Keratinocyte (primary cell): ENCODE measurements around the gene ORC2. TPM values are rescaled to one million over a fixed set of nuclear protein-coding genes. Genes with fewer than 3 reads are reported as not detected.

Experiments used
- DNase-seq: peaks from one replicate; pipeline ENCODE4 v3.0.0-alpha.2; 2011; ENCODE audit warnings: low read depth, missing footprints, low spot score
- FAIRE-seq: peaks from 2 replicates; lab custom pipeline; 2011; peaks lifted over from hg19 to GRCh38; lab: Jason Lieb, UNC
- H2AFZ ChIP-seq: 2 replicates; pipeline ENCODE4 v1.6.0; 2012; ENCODE audit warnings: low read length, control low read depth, inconsistent platforms; ENCODE audit not compliant: control insufficient read depth
- H3K27ac ChIP-seq: 2 replicates; pipeline ENCODE4 v1.5.1; 2011; ENCODE audit warnings: low read length; ENCODE audit not compliant: control insufficient read depth, insufficient read depth
- H3K27me3 ChIP-seq: 3 replicates; pipeline ENCODE4 v1.6.0; 2011; ENCODE audit warnings: low read length; ENCODE audit not compliant: control insufficient read depth, insufficient read depth; ENCODE audit errors: extremely low read depth
- H3K36me3 ChIP-seq, 2 experiments: 2 replicates in 1 of 2; 3 replicates in 1 of 2; pipeline ENCODE4 v1.5.1; 2011; ENCODE audit warnings: low read length in 2 of 2, mild to moderate bottlenecking in 1 of 2; ENCODE audit not compliant: control insufficient read depth in 2 of 2, insufficient read depth in 2 of 2; ENCODE audit errors: extremely low read depth in 1 of 2
- H3K4me1 ChIP-seq: 3 replicates; pipeline ENCODE4 v1.5.1; 2011; ENCODE audit warnings: low read length; ENCODE audit not compliant: control insufficient read depth, insufficient read depth; ENCODE audit errors: extremely low read depth
- H3K4me2 ChIP-seq: 3 replicates; pipeline ENCODE4 v1.6.0; 2011; ENCODE audit warnings: low read depth, low read length; ENCODE audit not compliant: control insufficient read depth, insufficient read depth; ENCODE audit errors: extremely low read depth
- H3K4me3 ChIP-seq, 3 experiments: fragments of 200-600 bp in 1 of 3; sonication (generic) in 1 of 3; 2 replicates in 2 of 3; 3 replicates in 1 of 3; pipeline ENCODE4 v1.5.1; 2011 to 2016; ENCODE audit warnings: low read length in 3 of 3, mild to moderate bottlenecking in 3 of 3, control low read depth in 2 of 3, inconsistent platforms in 1 of 3, low read depth in 1 of 3, mixed read lengths in 1 of 3, mixed run types in 1 of 3, moderate library complexity in 1 of 3; ENCODE audit not compliant: control insufficient read depth in 2 of 3, insufficient read depth in 2 of 3; ENCODE audit errors: extremely low read depth in 1 of 3
- H3K79me2 ChIP-seq: 2 replicates; pipeline ENCODE4 v1.6.0; 2012; ENCODE audit warnings: low read length; ENCODE audit not compliant: control insufficient read depth, insufficient read depth
- H3K9ac ChIP-seq: 3 replicates; pipeline ENCODE4 v1.6.0; 2011; ENCODE audit warnings: low read length; ENCODE audit not compliant: control insufficient read depth, insufficient read depth; ENCODE audit errors: extremely low read depth
- H3K9me1 ChIP-seq: 3 replicates; pipeline ENCODE4 v1.6.0; 2011; ENCODE audit warnings: low read length; ENCODE audit not compliant: control insufficient read depth, insufficient read depth; ENCODE audit errors: extremely low read depth
- H3K9me3 ChIP-seq: 2 replicates; pipeline ENCODE4 v1.5.1; 2012; ENCODE audit warnings: low read depth, low read length; ENCODE audit not compliant: control insufficient read depth
- H4K20me1 ChIP-seq: 3 replicates; pipeline ENCODE4 v1.6.0; 2011; ENCODE audit warnings: low read length; ENCODE audit not compliant: control insufficient read depth, insufficient read depth; ENCODE audit errors: extremely low read depth
- EZH2 ChIP-seq: IDR thresholded peaks from one replicate; pipeline ENCODE4 v1.6.1; 2012; ENCODE audit warnings: inconsistent platforms, mild to moderate bottlenecking, low read length, moderate library complexity
- dilution Hi-C: fragments of 300-500 bp; cut with MboI; formaldehyde crosslinking; loops from one replicate; pipeline ENCODE4 v1.7.0; 2020; ENCODE audit warnings: low sequenced_read_pairs; ENCODE audit not compliant: extremely low pct_ligation_motif_present
- polyA plus RNA-seq, 5 experiments: library from polyadenylated mRNA; depleted of rRNA in 3 of 5; stranded (reverse) in 3 of 5; stranded (forward) in 1 of 5; unstranded in 1 of 5; fragments of >200 nt; gene quantifications; 1 replicate in 1 of 5; 2 replicates in 3 of 5; 3 replicates in 1 of 5; pipeline versions ENCODE4 v1.2.1 to v1.2.3, GENCODE V29; 2011 to 2012; ENCODE audit warnings: missing spikeins in 2 of 5, low read depth in 1 of 5, low replicate concordance in 1 of 5
- TF ChIP-seq, protein P1 (sequence below), 3 experiments: IDR thresholded peaks in 1 of 3; conservative IDR thresholded peaks in 1 of 3; optimal IDR thresholded peaks in 1 of 3; 2 replicates in 2 of 3; 3 replicates in 1 of 3; pipeline versions ENCODE3 to v1.5.1; 2011; ENCODE audit warnings: low read length in 3 of 3, mild to moderate bottlenecking in 3 of 3, moderate library complexity in 2 of 3, control low read depth in 1 of 3, inconsistent platforms in 1 of 3; ENCODE audit not compliant: insufficient read depth in 2 of 3; ENCODE audit errors: extremely low read depth in 1 of 3

ORC2 gene
- polyA plus RNA-seq, 1 donor (not counting 4 experiments of a cell fraction or from before 2014, with no cell fraction given): 13.5 TPM

DNA sequence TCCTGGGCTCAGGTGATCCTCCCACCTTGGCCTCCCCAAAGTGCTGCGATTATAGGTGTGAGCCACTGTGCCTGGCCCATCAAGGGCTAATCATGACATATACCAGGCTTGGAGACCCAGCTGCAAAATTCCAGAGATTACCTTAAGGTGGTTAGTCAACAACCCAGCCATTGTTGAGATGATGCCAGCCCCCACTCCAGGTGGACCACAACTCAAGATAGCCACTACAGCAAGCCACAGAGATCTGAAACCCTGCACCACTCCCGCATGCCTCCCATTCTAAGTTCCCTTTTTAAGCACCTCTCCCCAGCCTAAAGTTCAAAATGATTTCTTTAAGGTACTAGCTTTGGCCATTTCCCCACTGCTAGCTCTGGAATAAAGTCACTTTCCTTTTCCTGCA is 94.4 kb downstream of the ORC2 start:
- H3K9me1 ChIP-seq: no peaks in the 10 kb centered on the region
- peaks cover 1 to 2% of the 10 kb centered on the region in 2 experiments for H3K36me3 ChIP-seq
- DNase-seq: no peak
- H4K20me1 ChIP-seq: no peaks in the 10 kb centered on the region
- FAIRE-seq: no peak
- no peaks in the 10 kb centered on the region for H3K9me3 ChIP-seq
- dilution Hi-C loops: no loop called here
- H3K4me2 ChIP-seq: no peak overlapping the region
- H3K9ac ChIP-seq: no peak overlapping the region
- H2AFZ ChIP-seq: no peak overlapping the region
- peaks cover 3% of the 10 kb centered on the region for H3K4me1 ChIP-seq
- peaks cover 4% of the 10 kb centered on the region for H3K79me2 ChIP-seq
- no peak overlapping the region for H3K27ac ChIP-seq
- no peak for TF ChIP-seq EZH2
- TF ChIP-seq, protein P1, sequence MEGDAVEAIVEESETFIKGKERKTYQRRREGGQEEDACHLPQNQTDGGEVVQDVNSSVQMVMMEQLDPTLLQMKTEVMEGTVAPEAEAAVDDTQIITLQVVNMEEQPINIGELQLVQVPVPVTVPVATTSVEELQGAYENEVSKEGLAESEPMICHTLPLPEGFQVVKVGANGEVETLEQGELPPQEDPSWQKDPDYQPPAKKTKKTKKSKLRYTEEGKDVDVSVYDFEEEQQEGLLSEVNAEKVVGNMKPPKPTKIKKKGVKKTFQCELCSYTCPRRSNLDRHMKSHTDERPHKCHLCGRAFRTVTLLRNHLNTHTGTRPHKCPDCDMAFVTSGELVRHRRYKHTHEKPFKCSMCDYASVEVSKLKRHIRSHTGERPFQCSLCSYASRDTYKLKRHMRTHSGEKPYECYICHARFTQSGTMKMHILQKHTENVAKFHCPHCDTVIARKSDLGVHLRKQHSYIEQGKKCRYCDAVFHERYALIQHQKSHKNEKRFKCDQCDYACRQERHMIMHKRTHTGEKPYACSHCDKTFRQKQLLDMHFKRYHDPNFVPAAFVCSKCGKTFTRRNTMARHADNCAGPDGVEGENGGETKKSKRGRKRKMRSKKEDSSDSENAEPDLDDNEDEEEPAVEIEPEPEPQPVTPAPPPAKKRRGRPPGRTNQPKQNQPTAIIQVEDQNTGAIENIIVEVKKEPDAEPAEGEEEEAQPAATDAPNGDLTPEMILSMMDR (optimal IDR thresholded peaks at IDR 0.05 in 1 of 3, IDR thresholded peaks at IDR 0.05 in 1 of 3, conservative IDR thresholded peaks at IDR 0.05 in 1 of 3; ENCODE audit: extremely low read depth in 1 of 3, insufficient read depth in 2 of 3, low read length in 3 of 3): no peak
- H3K4me3 ChIP-seq: no peak overlapping the region
- H3K27me3 ChIP-seq: no peaks in the 10 kb centered on the region

DNA sequence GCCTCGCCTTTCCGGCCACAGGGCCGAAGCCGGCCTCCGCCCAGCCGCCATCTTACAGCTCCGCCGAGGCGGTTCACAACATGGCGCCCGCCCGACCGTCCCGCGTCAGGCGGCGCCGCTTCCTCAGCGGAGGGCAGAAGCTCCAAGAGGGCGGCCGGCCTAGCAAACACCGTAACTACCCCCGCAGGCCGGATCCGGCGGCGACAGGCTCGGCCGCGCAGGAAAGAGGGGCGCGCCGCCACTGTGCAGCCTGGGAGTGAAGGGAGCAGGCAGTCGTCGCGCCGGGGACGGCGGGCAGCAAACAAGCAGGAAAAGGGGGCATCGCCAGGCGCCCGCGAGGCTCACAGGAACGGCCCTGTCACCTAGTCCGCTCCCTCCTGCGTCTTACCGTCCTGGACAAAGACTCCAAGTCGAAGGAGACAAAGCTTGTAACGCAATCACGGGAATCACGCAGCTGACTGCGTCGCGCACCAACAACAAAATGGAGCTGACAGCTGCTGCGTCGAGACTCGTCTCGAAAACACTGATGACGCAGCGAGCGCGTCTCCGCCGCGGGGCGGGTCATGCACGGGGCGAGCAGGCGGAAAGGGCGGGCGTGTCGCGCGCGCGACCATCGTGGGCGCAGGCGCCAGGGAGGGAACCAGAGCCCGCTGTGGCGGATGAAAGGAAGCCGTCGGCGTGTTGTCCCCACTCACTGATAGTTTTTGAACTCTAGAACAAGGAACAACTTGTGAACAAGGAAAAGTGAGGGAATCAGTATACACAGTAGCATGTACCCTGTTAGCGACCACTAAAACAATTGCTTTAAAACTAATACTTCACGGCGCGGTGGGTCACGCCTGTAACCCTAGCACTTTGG is 99.1 kb downstream of the ORC2 start, which contains the start of gene CLK1:
Gene CLK1, minus strand, starts transcription at position 483 of the 859 bp plus-strand sequence. CDS start 2,796 bp downstream, outside the sequence.
- H3K27ac ChIP-seq: peak within 1 kb of the TSS; percentile 96

More for the DNA sequence above, 99.1 kb downstream of the ORC2 start, which contains the start of gene CLK1:
- DNase-seq: no peak
- Histone ChIP-seq H3K9ac (peak within 1 kb of the TSS; percentile 98), H4K20me1 (no peaks in the 10 kb centered on the region), H3K9me1 (no peaks in the 10 kb centered on the region), H3K4me2 (peak within 1 kb of the TSS; percentile 84), H3K79me2 (peaks cover 50% of the 10 kb centered on the region), H3K27me3 (no peaks in the 10 kb centered on the region), H3K36me3 (peaks cover 4 to 12% of the 10 kb centered on the region in 2 experiments), H3K4me3 (peak within 1 kb of the TSS; percentile 79 to 92 (median 89)), H3K4me1 (peaks cover 23% of the 10 kb centered on the region), H2AFZ (peak within 1 kb of the TSS; percentile 71), H3K9me3 (no peaks in the 10 kb centered on the region)
- dilution Hi-C loops: no loop called here
- peak; percentile 23 for FAIRE-seq
- TF ChIP-seq EZH2: no peak
- TF ChIP-seq, protein P1 (optimal IDR thresholded peaks at IDR 0.05 in 1 of 3, IDR thresholded peaks at IDR 0.05 in 1 of 3, conservative IDR thresholded peaks at IDR 0.05 in 1 of 3; ENCODE audit: extremely low read depth in 1 of 3, insufficient read depth in 2 of 3, low read length in 3 of 3): no peak
